Lower lobe of right lung (tissue), 2 donors: ENCODE measurements around the gene TSTD1. TPM values are rescaled to one million over a fixed set of nuclear protein-coding genes. Genes with fewer than 3 reads are reported as not detected.
A peak's percentile ranks its signal among the peaks of the same experiment; 100 is the strongest.

Source experiments
- ATAC-seq, 2 donors: fragments of 200-7000 bp; cut with Tn5 transposase; one replicate each; pipeline ENCODE4 v1.9.1; 2020 to 2022; ENCODE audit warnings: mild to moderate bottlenecking in 2 of 2, moderate library complexity in 2 of 2
- DNase-seq: peaks from one replicate; pipeline ENCODE4 v3.0.0-alpha.2; 2020
- H3K27ac ChIP-seq: fragments of 200-600 bp; one replicate; pipeline ENCODE4 v1.8.0; 2022
- H3K27me3 ChIP-seq: fragments of 200-600 bp; one replicate; pipeline ENCODE4 v1.8.0; 2022; ENCODE audit warnings: low read depth
- H3K36me3 ChIP-seq: fragments of 200-600 bp; one replicate; pipeline ENCODE4 v1.8.0; 2022; ENCODE audit warnings: mild to moderate bottlenecking
- H3K4me1 ChIP-seq: fragments of 200-600 bp; one replicate; pipeline ENCODE4 v1.8.0; 2022
- H3K4me3 ChIP-seq: fragments of 200-600 bp; one replicate; pipeline ENCODE4 v1.8.0; 2022; ENCODE audit warnings: mild to moderate bottlenecking
- H3K9me3 ChIP-seq: fragments of 200-600 bp; one replicate; pipeline ENCODE4 v1.8.0; 2022
- intact Hi-C: fragments of 100-400 bp; cut with DNase I; formaldehyde crosslinking; loops from one replicate; pipeline ENCODE4 v1.11.0; 2022
- total RNA-seq: library from RNA; stranded (reverse); fragmentation: NEBNext Ultra II Directional; extraction: Animal tissue kit (Norgen Biotek cat#: 25700); gene quantifications from one replicate; pipeline ENCODE4 v1.2.1, GENCODE V29; 2021
- TF ChIP-seq, protein P1 (sequence below): fragments of 200-600 bp; IDR thresholded peaks from one replicate; pipeline ENCODE4 v1.8.0; 2022; ENCODE audit warnings: antibody characterized with exemption, mild to moderate bottlenecking
- donor health status: DM: no; HTN: yes; CAD: no; lungs with severe emphysema.

The TSTD1 gene
- total RNA-seq, 1 donor from 2014 or later: 63.2 TPM

- H3K27me3 ChIP-seq: no peaks in the 10 kb centered on the region
- H3K4me3 ChIP-seq: no peak overlapping the region
- TF ChIP-seq, protein P1, sequence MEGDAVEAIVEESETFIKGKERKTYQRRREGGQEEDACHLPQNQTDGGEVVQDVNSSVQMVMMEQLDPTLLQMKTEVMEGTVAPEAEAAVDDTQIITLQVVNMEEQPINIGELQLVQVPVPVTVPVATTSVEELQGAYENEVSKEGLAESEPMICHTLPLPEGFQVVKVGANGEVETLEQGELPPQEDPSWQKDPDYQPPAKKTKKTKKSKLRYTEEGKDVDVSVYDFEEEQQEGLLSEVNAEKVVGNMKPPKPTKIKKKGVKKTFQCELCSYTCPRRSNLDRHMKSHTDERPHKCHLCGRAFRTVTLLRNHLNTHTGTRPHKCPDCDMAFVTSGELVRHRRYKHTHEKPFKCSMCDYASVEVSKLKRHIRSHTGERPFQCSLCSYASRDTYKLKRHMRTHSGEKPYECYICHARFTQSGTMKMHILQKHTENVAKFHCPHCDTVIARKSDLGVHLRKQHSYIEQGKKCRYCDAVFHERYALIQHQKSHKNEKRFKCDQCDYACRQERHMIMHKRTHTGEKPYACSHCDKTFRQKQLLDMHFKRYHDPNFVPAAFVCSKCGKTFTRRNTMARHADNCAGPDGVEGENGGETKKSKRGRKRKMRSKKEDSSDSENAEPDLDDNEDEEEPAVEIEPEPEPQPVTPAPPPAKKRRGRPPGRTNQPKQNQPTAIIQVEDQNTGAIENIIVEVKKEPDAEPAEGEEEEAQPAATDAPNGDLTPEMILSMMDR: no peak
- no peaks in the 10 kb centered on the region for H3K9me3 ChIP-seq
- peaks cover 33% of the 10 kb centered on the region for H3K4me1 ChIP-seq
- ATAC-seq (peak; percentile 96 to 97), DNase-seq (peak; percentile 95)
- no peaks in the 10 kb centered on the region for H3K36me3 ChIP-seq
- intact Hi-C loops: no loop called here
- H3K27ac ChIP-seq: peak overlapping the region; percentile 80
These were observed 44.4 kb upstream of the TSTD1 start for GRCh38 chr1:161082996-161083747.

DNA sequence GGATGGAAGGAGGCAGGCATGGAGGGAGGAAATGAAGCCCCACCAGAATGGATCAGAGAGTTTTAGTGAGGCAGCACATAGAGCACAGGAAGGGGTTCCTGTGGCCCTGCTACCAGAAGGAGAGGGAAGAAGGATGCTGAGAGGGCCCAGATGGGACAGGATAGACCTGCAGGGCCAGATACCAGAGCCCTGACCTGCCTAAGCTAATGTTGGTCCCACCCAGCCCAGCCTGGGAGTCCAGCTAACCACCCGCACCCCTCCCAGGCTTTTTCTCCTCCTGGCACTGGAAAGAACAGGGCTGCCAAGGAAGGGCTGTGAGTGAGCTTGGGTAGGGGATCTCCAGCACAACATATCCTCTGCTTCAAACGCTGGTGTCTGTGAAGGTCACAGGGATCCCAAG, 43.7 kb upstream of the TSTD1 start:
- Histone ChIP-seq H3K4me3 (no peak overlapping the region), H3K9me3 (no peaks in the 10 kb centered on the region), H3K36me3 (peaks cover under 1% of the 10 kb centered on the region), H3K4me1 (peaks cover 33% of the 10 kb centered on the region), H3K27me3 (no peaks in the 10 kb centered on the region), H3K27ac (peak overlapping the region; percentile 80)
- DNase-seq: no peak
- ATAC-seq: no peak
- intact Hi-C loops: no loop called here
- TF ChIP-seq, protein P1: no peak

DNA sequence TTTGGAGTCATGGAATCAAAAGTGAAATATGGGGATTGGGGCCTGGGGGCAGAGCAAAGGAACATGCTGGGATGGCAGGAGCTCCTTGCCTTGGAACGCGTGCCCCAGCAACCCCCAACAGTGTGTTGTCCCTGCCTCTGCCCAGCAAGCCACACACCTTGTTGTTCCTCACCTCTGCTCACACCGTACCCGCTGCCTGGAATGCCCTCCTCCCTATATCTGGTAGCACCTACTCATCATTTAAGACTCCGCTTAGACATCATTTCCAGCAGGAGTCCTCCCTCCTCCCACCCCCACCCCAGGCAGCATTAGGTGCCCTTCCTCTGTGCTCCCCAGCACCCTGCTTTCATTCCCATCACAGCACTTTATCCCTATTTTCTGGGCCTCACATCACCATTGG, 42.8 kb upstream of the TSTD1 start:
- ATAC-seq (no peak), DNase-seq (no peak)
- Histone ChIP-seq H3K27me3 (no peaks in the 10 kb centered on the region), H3K4me3 (no peak overlapping the region), H3K4me1 (peaks cover 31% of the 10 kb centered on the region), H3K9me3 (no peaks in the 10 kb centered on the region), H3K27ac (no peak overlapping the region), H3K36me3 (peaks cover 4% of the 10 kb centered on the region)
- intact Hi-C loops: no loop called here
- TF ChIP-seq, protein P1: no peak

DNA sequence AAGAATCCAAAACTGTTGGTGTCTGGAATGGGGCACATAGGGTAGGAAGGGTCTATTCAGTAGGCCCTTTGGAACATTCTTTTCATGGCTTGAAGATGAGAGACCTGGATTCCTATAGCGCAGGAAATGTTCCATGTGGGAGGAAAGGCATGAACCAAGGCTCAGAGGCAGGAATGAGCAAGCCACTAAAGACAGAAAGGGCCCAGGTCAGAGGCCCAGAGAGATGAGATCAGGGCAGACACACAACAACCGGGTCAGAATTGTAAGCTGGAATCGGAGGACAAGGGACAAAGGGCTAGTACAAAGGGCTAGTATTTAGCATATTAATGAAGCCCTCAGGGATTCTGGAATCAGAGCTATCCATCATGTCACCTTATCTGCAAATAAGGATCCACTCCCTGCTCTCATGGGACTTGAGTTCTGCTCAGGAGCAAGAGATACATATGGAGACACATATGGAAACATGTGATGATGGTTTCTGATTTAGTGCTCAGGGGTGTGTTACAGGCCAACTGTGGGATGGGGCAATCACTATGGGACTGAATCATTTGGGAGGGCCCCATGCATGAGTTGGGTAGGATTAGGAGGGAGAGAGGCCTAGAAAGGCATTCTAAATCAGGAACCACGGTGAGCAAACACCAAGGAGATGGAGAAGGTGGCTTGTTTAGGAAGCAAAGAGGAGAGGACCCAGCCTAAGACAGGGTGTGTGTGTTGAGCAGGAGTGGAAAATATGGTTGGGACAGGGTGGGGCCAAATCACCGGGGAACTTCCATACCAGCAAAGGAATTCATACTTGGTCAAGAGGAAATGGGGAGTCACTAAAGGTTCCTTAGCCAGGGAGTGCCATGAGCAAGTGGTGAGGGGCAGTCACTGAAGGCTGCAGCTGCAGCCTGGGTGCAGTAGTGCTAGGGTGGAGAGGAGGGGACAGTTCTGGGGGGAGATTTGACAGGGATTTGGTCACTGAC, 42.0 kb upstream of the TSTD1 start:
- ATAC-seq (peak in 1 of 2 donors; percentile 2), DNase-seq (no peak)
- Histone ChIP-seq H3K9me3 (no peaks in the 10 kb centered on the region), H3K27me3 (no peaks in the 10 kb centered on the region), H3K27ac (no peak overlapping the region), H3K36me3 (peaks cover 10% of the 10 kb centered on the region), H3K4me3 (no peak overlapping the region), H3K4me1 (peaks cover 23% of the 10 kb centered on the region)
- TF ChIP-seq, protein P1: no peak
- intact Hi-C loops: no loop called here

DNA sequence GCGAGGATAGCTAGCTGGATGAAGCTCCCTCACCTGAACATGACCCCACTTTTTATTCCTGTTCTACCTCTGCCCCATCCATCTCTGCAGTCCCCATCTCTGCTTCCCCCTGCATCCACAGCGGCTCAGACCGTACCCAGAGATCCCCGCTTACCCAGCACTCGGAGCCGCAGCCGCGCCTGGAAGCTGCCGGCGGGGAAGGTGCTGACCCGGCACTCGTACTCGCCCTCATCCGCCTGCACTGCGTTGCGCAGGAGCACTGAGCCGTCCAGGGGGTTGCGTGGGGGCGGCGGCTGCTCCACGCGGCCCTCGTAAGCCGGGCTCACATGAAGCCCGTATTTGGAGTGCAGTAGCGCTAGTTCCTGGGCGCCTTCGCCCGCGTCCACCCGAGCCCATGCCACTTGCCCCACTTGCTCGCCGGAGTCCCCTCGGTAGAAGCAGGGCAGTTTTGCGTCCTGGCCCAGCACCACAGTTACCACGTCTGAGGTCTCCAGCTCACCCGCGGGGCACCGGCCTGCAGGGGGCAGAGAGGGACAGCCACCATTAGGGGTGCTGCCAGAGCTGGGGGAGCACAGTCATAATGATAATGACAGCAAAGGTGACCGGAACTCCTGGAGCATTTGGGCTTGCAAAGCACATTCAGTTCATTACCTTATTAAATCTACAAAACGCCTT, 40.8 kb upstream of the TSTD1 start:
- peaks cover 23% of the 10 kb centered on the region for H3K4me1 ChIP-seq
- DNase-seq: no peak
- H3K4me3 ChIP-seq: no peak overlapping the region
- H3K36me3 ChIP-seq: peaks cover 10% of the 10 kb centered on the region
- TF ChIP-seq, protein P1: no peak
- no peak for ATAC-seq
- intact Hi-C loops: no loop called here
- no peak overlapping the region for H3K27ac ChIP-seq
- H3K9me3 ChIP-seq: no peaks in the 10 kb centered on the region
- H3K27me3 ChIP-seq: no peaks in the 10 kb centered on the region
